Neuronal stem cell (in vitro differentiated cells): ENCODE results near the gene ZEB2.

Experiments used
- DNase-seq: peaks from one replicate; pipeline ENCODE4 v3.0.0-alpha.2; 2013; ENCODE audit warnings: low spot score
- H2AFZ ChIP-seq: one replicate; pipeline ENCODE4 v1.6.1; 2013; ENCODE audit warnings: mild to moderate bottlenecking, low read length, inconsistent platforms
- H2AK5ac ChIP-seq: 2 replicates; pipeline ENCODE4 v1.6.1; 2013; ENCODE audit warnings: low read depth, mild to moderate bottlenecking, inconsistent platforms, low read length, moderate library complexity, mixed read lengths
- H2BK120ac ChIP-seq: 2 replicates; pipeline ENCODE4 v1.6.1; 2013; ENCODE audit warnings: low read depth, mild to moderate bottlenecking, inconsistent platforms, low read length, moderate library complexity, mixed read lengths
- H2BK12ac ChIP-seq: one replicate; pipeline ENCODE4 v1.6.1; 2013; ENCODE audit warnings: low read length, inconsistent platforms
- H2BK15ac ChIP-seq: 2 replicates; pipeline ENCODE4 v1.6.1; 2013; ENCODE audit warnings: mild to moderate bottlenecking, low read length, inconsistent platforms, mixed read lengths
- H2BK5ac ChIP-seq: one replicate; pipeline ENCODE4 v1.6.1; 2013; ENCODE audit warnings: inconsistent platforms, mild to moderate bottlenecking, low read length, moderate library complexity
- H3K14ac ChIP-seq: one replicate; pipeline ENCODE4 v1.6.1; 2013; ENCODE audit warnings: low read length, inconsistent platforms
- H3K18ac ChIP-seq: 2 replicates; pipeline ENCODE4 v1.6.1; 2013; ENCODE audit warnings: low read length, inconsistent platforms
- H3K23ac ChIP-seq: 2 replicates; pipeline ENCODE4 v1.6.1; 2013; ENCODE audit warnings: low read depth, mild to moderate bottlenecking, mixed read lengths, low read length, inconsistent platforms; ENCODE audit not compliant: poor library complexity
- H3K27ac ChIP-seq: replicated peaks from 3 replicates; pipeline ENCODE4 v1.5.1; 2013; ENCODE audit warnings: low read length, inconsistent platforms
- H3K27me3 ChIP-seq, 3 experiments: 2 replicates each; pipeline ENCODE4 v1.6.1; 2013; ENCODE audit warnings: low read length in 3 of 3, mild to moderate bottlenecking in 2 of 3, inconsistent platforms in 1 of 3, low read depth in 1 of 3, mixed read lengths in 1 of 3, moderate library complexity in 1 of 3; ENCODE audit not compliant: control insufficient read depth in 3 of 3, insufficient read depth in 3 of 3
- H3K36me3 ChIP-seq, 2 donors: replicated peaks in 1 of 2; 2 replicates each; pipeline ENCODE4 v1.6.1; 2013; ENCODE audit warnings: low read length in 2 of 2; ENCODE audit not compliant: control insufficient read depth in 2 of 2, insufficient read depth in 2 of 2
- H3K4ac ChIP-seq: 2 replicates; pipeline ENCODE4 v1.6.1; 2013; ENCODE audit warnings: inconsistent platforms, mild to moderate bottlenecking, low read length, moderate library complexity
- H3K4me1 ChIP-seq, 2 donors: 1 replicate in 1 of 2; 2 replicates in 1 of 2; pipeline ENCODE4 v1.6.1; 2013; ENCODE audit warnings: low read length in 2 of 2, low read depth in 1 of 2; ENCODE audit not compliant: control insufficient read depth in 2 of 2, insufficient read depth in 1 of 2
- H3K4me2 ChIP-seq: one replicate; pipeline ENCODE4 v1.6.1; 2013; ENCODE audit warnings: mild to moderate bottlenecking, low read length, inconsistent platforms; ENCODE audit not compliant: insufficient read depth, poor library complexity, severe bottlenecking
- H3K4me3 ChIP-seq, 2 donors: 2 replicates each; pipeline ENCODE4 v1.5.1; 2013; ENCODE audit warnings: low read length in 2 of 2, mild to moderate bottlenecking in 2 of 2, inconsistent platforms in 1 of 2, moderate library complexity in 1 of 2
- H3K79me1 ChIP-seq: one replicate; pipeline ENCODE4 v1.6.1; 2013; ENCODE audit warnings: low read depth, mild to moderate bottlenecking, inconsistent platforms, low read length, moderate library complexity
- H3K9ac ChIP-seq: one replicate; pipeline ENCODE4 v1.6.1; 2013; ENCODE audit warnings: mild to moderate bottlenecking, low read depth, low read length, inconsistent platforms; ENCODE audit not compliant: poor library complexity
- H3K9me3 ChIP-seq, 2 donors: replicated peaks in 1 of 2; 2 replicates each; pipeline versions ENCODE3 to v1.6.1; 2013; ENCODE audit warnings: low read length in 2 of 2, mild to moderate bottlenecking in 2 of 2, inconsistent platforms in 1 of 2, low read depth in 1 of 2, mixed read lengths in 1 of 2, moderate library complexity in 1 of 2; ENCODE audit not compliant: control insufficient read depth in 2 of 2, insufficient read depth in 1 of 2
- H4K8ac ChIP-seq: one replicate; pipeline ENCODE4 v1.6.1; 2013; ENCODE audit warnings: low read depth, mild to moderate bottlenecking, inconsistent platforms, low read length, moderate library complexity
- H4K91ac ChIP-seq: one replicate; pipeline ENCODE4 v1.6.1; 2013; ENCODE audit warnings: low read length, low read depth, mild to moderate bottlenecking, inconsistent platforms; ENCODE audit not compliant: poor library complexity
- WGBS, 2 donors: extraction: QIAGEN DNeasy Blood & Tissue Kit; methylation state at CpG; one replicate each; pipeline ENCODE4 v1.1.7; 2013; ENCODE audit warnings: missing lambda C conversion rate in 2 of 2, mixed read lengths in 1 of 2; ENCODE audit not compliant: insufficient read length in 2 of 2, insufficient replicate concordance in 1 of 2; ENCODE audit errors: extremely low coverage in 2 of 2; 5-methylcytosine and 5-hydroxymethylcytosine counted together

ZEB2 gene

GRCh38 chr2:144361742-144362141 is 158.2 kb downstream of the ZEB2 start:
- no peak for DNase-seq
- Histone ChIP-seq H3K27me3 (no peaks in the 10 kb centered on the region), H3K4me2 (no peak overlapping the region), H2AFZ (no peak overlapping the region), H4K8ac (no peak overlapping the region), H2BK5ac (no peak overlapping the region), H3K27ac (no peak overlapping the region), H3K79me1 (no peaks in the 10 kb centered on the region), H2BK15ac (no peak overlapping the region), H3K9ac (no peak overlapping the region), H3K9me3 (no peaks in the 10 kb centered on the region), H2BK120ac (no peak overlapping the region), H3K4ac (no peak overlapping the region), H4K91ac (no peak overlapping the region), H3K36me3 (no peaks in the 10 kb centered on the region), H2AK5ac (no peak overlapping the region), H2BK12ac (no peak overlapping the region), H3K4me3 (no peak overlapping the region), H3K14ac (no peak overlapping the region), H3K23ac (no peak overlapping the region), H3K18ac (no peak overlapping the region), H3K4me1 (no peaks in the 10 kb centered on the region)

- no peak overlapping the region for H3K9ac ChIP-seq
- WGBS, 2 donors = no CpG with 5 or more reads among the region's 1 CpG
- no peak overlapping the region for H2AFZ ChIP-seq
- no peak overlapping the region for H3K4me3 ChIP-seq
- H2BK120ac ChIP-seq = no peak overlapping the region
- no peaks in the 10 kb centered on the region for H3K27me3 ChIP-seq
- H2AK5ac ChIP-seq = no peak overlapping the region
- H4K91ac ChIP-seq = no peak overlapping the region
- H3K9me3 ChIP-seq = no peaks in the 10 kb centered on the region
- H3K36me3 ChIP-seq = no peaks in the 10 kb centered on the region
- H2BK5ac ChIP-seq = no peak overlapping the region
- H2BK15ac ChIP-seq = no peak overlapping the region
- no peak for DNase-seq
- H3K14ac ChIP-seq = no peak overlapping the region
- H3K4ac ChIP-seq = no peak overlapping the region
- H3K4me1 ChIP-seq = no peaks in the 10 kb centered on the region
- no peak overlapping the region for H3K23ac ChIP-seq
- H3K18ac ChIP-seq = no peak overlapping the region
- no peak overlapping the region for H4K8ac ChIP-seq
- no peak overlapping the region for H3K4me2 ChIP-seq
- no peaks in the 10 kb centered on the region for H3K79me1 ChIP-seq
- no peak overlapping the region for H3K27ac ChIP-seq
- no peak overlapping the region for H2BK12ac ChIP-seq
Observed at GRCh38 chr2:144359684-144360083, 160.2 kb downstream of the ZEB2 start.

GRCh38 chr2:144358979-144359541 is 160.9 kb downstream of the ZEB2 start:
- Histone ChIP-seq H3K27ac (no peak overlapping the region), H3K27me3 (no peaks in the 10 kb centered on the region), H4K91ac (no peak overlapping the region), H4K8ac (no peak overlapping the region), H3K18ac (no peak overlapping the region), H2AFZ (no peak overlapping the region), H2BK120ac (no peak overlapping the region), H3K79me1 (no peaks in the 10 kb centered on the region), H3K9ac (no peak overlapping the region), H3K14ac (no peak overlapping the region), H3K4me2 (no peak overlapping the region), H3K4ac (no peak overlapping the region), H3K4me1 (no peaks in the 10 kb centered on the region), H3K23ac (no peak overlapping the region), H2AK5ac (no peak overlapping the region), H3K4me3 (no peak overlapping the region), H3K9me3 (no peaks in the 10 kb centered on the region), H2BK15ac (no peak overlapping the region), H2BK12ac (no peak overlapping the region), H2BK5ac (no peak overlapping the region), H3K36me3 (no peaks in the 10 kb centered on the region)
- no peak for DNase-seq
- WGBS, 2 donors = no CpG with 5 or more reads among the region's 4 CpGs

- Histone ChIP-seq H3K9me3 (no peaks in the 10 kb centered on the region), H3K27me3 (no peaks in the 10 kb centered on the region), H3K36me3 (no peaks in the 10 kb centered on the region), H2BK120ac (no peak overlapping the region), H3K79me1 (no peaks in the 10 kb centered on the region), H2BK15ac (no peak overlapping the region), H3K4ac (no peak overlapping the region), H3K9ac (no peak overlapping the region), H3K4me3 (no peak overlapping the region), H2BK5ac (no peak overlapping the region), H2AK5ac (no peak overlapping the region), H2BK12ac (no peak overlapping the region), H4K91ac (no peak overlapping the region), H3K4me2 (no peak overlapping the region), H3K4me1 (no peaks in the 10 kb centered on the region), H4K8ac (no peak overlapping the region), H3K14ac (no peak overlapping the region), H3K27ac (no peak overlapping the region), H2AFZ (no peak overlapping the region), H3K18ac (no peak overlapping the region), H3K23ac (no peak overlapping the region)
- no CpG with 5 or more reads among the region's 3 CpGs for WGBS, 2 donors
- DNase-seq = no peak
Observed at GRCh38 chr2:144358374-144358964, 161.4 kb downstream of the ZEB2 start.
